RCC 7860 (cell line): ENCODE measurements around the gene PRR30.
"Not testable (repeated sequence)": the region's sequence is repeated elsewhere in the genome, so short reads cannot be mapped to it uniquely, and the experiment has no call there.

Experiments used
- DNase-seq: peaks from one replicate; pipeline ENCODE4 v3.0.0-alpha.2; 2015; ENCODE audit warnings: low spot score
- FAIRE-seq: peaks from 2 replicates; lab custom pipeline; 2012; peaks lifted over from hg19 to GRCh38; lab: Jason Lieb, UNC

The PRR30 gene

DNA sequence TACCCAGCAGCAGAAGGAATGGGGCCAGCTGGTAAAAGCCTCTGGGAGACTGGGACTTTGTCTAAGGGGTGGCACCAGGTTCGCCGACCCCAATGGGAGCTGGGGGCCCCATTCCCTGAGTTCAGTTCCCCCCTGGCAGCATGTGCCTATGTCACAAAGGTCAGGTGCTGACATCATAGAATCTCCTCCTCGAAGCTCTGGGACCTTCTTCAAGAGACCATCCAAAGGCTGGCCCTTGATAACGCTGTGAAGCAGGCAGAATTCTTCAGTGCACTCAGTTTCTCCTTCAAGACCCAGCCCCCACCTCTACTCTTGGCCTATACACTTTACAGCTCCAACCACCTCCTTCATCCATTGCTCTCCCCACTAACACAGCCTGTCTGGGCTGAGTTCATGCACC is at the start of gene PRR30:
Gene PRR30 (minus strand): TSS at position 101 of the 400 bp plus-strand sequence. CDS start 1,081 bp downstream, outside the sequence.
- DNase-seq: no peak
- FAIRE-seq: no peak

DNA sequence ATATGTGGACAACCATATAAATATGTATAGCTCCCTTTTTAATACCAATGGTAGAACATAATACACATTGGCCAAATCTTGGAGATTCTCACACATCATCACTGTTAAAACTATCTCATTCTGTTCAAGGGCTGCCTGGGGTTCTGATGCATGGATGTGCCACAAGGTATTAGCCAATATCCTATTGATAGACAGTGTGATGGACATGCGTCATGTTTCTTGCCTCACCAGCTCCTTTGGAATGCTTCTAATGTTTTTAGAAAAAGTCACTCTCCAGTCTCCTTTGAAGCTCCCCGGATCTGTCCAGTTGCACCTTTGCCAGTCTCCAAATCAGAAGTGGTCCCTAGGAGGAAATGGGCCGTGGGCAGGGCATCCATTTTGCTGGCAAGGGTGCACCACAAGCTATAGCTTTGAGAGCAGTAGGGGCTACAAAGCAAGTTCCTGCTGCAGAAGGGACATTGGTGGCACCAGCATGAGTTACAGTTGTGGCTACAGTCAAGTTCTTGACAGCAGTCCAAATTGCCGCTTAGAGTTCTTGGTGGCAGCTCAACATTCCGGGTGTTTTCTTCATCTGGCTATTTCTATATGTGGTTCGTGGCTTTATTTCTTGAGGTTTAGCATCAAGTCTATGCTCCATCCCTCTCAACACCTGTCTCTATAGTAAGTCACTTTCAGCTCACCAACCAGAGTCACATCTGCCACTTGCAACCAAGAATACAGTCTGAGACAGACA is 47.6 kb upstream of the PRR30 start:
- no peak for DNase-seq
- FAIRE-seq: no peak

DNA sequence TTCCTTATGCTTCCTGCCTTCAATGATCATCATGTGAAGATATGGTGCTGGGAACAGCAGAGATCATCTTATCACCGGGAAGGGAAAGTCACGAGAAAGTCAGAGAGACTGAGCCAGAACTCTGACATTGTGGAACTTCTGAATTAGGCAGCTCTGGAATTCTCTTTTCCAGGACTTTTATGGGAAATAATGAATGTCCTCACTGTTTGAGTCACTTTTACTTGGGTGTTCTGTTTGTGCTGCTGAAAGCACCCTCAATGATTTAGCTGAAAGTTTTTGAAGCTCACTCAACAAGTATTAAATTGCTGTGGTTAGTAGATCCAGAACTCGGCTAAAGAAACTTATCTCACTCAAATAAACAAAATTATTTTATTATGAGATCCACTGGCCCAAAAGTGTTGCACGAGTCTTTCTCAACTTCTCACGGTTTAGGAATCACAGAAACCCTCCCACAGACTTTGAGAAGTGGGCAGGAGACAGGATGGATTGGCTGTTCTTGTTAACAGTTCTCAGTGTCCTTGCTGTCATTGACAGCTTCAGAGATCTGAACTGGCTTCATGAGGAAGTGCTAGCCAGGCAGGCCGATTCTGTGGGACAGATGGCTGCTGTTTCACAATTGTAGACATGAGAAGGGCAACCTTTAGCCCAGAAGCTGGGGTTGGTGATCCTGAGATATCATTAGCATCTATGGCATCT is 46.3 kb upstream of the PRR30 start:
- FAIRE-seq (no peak), DNase-seq (no peak)

DNA sequence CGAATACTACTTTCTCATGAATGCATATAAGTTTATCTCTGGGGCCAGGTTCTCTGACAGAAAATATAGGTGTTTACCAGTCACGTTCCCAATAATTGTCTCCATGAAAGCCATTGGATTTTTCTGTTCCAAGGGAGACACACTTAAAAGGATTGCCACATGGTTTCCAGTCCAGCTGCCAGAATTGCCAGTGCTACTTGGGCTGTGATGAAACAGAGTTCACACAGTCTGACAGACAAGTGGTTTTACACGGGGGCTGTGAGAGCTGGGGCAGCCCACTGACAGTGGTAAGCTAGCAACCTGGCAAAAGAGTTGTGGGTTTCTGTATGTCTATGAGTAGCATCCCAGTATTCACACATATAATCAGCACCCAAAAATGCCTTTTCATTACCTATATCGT is 44.9 kb upstream of the PRR30 start:
- DNase-seq: no peak
- FAIRE-seq: no peak

DNA sequence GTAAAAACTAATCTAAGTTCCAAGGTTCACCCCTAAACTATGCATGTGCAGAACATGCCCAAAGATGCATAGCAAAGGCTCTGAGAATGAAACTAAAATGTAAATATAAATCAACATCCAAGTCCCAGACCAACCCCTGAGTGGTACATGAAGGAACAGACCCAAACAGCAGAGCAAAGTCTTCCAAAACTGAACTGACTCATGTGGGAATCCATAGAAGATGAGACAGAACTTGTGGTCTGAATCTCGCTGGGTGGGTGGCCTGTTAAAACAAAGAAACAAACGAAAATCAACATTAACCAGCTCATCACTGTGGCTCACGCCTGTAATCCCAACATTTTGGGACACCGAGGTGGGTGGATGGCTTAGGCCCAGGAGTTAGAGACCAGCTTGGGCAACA is 43.1 kb upstream of the PRR30 start:
- FAIRE-seq: no peak
- no peak for DNase-seq

DNA sequence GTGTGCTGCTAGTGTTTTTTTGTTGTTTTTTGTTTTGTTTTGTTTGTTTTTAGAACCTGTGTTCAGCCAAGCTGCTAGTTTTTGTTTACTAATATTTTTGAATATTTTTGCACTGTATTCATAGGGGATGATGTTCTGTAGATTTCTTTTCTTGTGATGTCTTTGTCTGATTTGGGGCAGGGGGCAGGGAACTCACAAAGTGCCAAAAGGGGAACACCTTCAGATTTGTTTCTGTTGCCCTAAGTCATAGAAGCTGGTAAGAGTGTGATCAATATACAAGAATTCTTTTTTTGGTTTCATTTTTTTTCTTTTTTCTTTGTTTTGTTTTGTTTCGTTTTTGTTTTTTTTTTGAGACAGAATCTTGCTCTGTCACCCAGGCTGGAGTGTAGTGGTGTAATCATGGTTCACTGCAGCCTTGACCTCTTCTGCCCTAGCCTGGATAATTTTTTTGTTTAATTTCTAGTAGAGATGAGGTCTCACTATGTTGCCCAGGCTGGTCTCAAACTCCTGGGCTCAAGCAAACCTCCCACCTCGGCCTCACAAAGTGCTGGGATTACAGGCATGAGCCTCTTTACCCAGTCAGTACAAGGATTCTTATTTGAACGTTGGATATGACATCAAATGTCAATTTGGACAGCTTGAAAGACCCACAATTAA is 40.3 kb upstream of the PRR30 start:
- no peak for DNase-seq
- no peak for FAIRE-seq

DNA sequence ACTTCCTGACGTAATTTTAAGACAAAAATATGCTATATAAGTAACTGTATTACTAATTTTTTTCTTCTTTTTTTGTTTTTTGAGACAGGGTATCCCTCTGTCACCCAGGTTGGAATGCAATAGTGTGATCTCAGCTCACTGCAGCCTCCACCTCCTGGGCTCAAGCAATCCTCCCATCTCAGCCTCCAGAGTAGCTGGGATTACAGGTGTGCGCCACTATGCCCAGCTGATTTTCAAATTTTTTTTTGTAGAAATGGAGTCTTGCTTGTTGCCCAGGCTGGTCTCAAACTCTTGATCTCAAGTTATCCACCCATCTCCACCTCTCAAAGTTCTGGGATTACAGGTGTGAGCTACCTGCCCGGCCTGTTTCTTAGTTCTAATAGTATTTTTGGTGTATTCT is 39.3 kb upstream of the PRR30 start:
- DNase-seq: no peak
- no peak for FAIRE-seq

DNA sequence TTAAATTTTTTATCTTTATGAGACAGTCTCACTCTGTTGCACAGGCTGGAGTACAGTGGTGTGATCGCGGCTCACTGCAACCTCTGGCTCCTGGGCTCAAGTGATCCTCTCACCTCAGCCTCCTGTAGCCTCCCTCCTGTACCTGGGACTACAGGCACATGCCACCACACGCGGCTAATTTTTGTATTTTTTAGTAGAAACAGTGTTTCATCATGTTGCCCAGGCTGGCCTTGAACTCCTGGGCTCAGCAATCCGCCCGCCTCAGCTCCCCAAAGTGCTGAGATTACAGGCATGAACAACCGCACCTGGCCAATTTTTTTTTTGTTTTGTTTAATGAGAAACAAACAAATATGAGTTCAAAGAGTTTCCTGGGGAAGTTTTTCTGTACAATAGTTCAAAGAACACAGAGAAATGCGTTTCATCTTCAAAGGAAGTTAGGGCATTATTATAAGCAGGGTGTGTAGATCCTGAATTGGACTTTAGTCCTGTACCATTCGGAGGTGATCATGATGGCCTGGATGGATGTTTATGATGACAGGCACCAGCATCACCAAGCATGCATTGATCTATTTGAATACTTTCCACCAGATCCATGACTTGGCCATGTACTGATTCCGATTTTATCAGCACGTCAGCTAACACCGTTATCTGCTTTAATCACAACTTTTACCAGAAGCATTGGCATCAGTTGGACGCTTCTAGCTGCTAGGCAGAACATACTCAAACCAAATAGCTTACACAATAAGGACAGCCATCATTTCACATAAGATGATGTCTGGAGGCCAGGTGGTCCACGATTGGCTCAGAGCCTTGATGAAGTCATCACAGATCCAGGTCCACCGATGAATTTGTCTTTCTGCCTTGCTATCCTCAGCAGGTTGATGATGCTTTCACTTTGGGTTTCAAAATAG is 38.5 kb upstream of the PRR30 start:
- FAIRE-seq: no peak
- DNase-seq: no peak

DNA sequence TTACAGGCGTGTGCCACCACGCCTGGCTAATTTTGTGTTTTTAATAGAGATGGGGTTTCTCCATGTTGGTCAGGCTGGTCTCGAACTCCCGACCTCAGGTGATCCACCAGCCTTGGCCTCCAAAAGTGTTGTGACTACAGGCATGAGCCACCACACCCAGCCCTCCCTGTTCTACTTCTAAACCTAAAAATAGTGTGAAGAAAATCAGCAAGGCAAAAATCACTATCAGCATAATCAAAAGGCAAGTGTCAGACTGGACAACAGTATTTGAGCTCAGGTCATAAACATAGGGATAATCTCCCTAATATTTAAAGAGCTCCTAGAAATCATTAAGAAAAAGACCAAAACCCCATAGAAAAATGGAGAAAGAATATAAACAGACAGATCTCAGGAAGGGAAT is 36.6 kb upstream of the PRR30 start:
- not testable (repeated sequence) for DNase-seq, FAIRE-seq

DNA sequence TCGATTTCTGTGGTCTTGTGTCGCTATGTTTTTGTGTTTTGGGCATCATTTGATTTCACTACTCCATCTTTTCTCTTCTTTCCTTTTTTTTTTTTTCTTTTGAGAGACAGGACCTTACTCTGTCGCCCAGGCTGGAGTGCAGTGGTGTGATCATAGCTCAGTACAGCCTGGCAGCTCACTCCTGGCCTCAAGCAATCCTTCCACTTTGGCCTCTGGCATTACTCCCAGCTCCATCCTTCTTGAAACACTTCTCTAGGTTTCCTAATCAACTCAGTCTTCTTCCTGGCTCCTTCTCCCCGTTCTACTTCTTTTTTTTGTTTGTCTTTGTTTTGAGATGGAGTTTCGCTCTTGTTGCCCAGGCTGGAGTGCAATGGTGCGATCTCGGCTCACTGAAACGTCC is 36.1 kb upstream of the PRR30 start:
- FAIRE-seq: no peak
- DNase-seq: no peak

DNA sequence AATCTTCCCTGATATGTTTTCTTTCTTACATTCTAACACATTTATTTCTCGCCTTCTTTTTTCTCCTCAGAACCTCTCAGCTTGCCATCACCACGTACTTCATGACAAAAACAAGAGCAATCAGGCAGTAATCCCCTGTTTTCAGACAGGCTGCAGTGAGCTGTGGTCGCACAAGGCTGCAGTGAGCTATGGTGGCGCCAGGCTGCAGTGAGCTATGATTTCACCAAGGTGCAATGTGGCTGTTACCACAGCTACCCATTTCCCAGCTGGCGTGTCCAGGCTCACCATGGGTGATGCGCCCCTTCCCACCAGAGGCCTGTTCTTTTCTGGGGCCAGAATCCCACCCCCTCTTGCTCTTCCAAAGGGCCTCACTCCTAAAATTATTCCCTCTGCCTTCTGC is 35.4 kb upstream of the PRR30 start:
- no peak for DNase-seq
- FAIRE-seq: no peak

DNA sequence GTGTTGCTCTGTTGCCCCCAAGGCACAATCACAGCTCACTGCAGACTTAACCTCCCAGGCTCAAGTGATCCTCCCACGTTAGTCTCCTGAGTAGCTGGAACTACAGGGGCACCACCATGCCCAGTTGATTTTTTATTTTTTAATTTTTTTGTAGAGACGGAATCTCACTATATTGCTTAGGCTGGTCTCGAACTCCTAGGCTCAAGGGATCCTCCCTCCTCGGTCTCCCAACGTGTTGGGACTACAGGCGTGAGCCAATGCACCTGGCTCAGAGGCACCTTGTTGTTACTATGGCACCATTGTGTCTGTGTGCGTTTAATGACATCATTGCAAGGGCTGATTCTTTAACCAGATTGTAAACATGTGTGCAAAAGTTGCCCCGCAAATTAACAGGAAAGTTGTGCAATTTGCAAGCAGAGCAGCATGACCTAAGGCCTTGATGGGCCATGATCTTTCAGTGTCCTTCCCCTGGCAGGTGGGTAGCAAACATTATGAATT is 32.2 kb upstream of the PRR30 start:
- no peak for FAIRE-seq
- no peak for DNase-seq

DNA sequence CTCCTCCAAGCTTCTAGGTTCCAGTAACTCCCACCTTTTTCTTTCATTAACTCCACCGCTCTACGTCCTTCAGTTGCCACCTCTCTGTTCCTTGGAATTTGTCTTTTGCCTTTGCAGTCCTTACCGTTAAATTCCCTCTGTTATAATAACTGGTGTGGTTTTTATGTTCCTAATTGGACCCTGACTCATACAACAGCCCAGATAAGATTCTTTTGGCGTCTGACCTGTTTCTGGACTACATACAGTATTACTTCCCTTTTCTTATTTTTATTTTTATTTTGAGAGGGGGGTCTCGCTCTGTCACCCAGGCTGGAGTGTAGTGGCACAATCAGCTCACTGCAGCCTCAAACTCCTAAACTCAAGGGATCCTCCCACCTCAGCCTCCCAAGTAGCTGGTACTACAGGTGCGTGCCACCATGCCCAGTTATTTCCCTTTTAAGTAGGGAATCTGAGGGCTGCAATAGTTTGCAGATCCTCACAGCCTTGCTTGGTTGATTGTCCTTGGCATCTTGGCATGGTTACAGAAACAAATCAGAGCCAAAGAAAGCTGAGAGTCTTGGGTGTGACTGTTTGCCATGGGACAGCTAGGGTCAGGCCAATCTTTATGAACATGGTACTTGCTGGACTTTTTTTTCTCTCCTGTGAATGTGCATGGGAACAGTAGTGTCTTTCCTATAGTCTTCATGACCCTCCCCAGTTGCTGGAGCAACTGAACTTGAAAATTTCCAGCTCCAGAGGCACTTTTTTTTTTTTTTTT is 31.5 kb upstream of the PRR30 start:
- FAIRE-seq (no peak), DNase-seq (no peak)

DNA sequence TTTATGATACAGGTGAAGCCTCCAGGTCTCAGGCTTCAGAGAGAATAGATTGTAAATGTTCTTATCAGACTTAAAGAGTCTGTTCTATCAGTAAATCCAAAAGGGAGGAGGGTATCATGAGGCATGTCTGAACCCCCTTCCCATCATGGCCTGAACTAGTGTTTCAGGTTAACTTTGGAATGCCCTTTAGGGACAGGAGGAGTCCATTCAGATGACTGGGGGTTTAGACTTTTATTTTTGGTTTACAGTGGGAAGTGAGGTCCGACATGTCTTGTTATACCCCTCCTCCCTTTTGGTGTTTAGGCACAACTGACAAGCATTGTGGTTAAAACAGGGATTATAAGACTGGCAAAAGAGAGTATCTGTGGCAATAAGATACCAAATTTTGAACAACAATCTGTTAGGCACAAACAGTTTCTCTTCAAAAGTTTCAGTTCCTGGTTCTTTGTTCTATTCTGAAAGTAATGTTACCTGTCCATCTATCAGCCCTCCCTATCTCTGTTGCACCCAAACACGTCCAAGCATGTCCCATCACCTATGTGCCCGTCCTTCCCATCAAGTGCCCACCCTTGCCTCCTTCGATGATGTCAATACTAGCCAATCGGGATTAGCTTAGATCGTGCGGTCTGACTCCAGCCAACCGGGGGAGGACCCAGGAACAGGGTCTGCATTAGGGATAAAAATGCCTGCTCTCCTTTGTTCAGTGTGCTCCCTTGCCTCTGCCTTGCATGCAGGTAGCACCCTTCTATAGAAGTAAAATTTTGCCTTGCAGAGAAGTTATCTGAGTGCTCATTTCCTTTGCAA is 26.0 kb upstream of the PRR30 start:
- DNase-seq (no peak), FAIRE-seq (no peak)

DNA sequence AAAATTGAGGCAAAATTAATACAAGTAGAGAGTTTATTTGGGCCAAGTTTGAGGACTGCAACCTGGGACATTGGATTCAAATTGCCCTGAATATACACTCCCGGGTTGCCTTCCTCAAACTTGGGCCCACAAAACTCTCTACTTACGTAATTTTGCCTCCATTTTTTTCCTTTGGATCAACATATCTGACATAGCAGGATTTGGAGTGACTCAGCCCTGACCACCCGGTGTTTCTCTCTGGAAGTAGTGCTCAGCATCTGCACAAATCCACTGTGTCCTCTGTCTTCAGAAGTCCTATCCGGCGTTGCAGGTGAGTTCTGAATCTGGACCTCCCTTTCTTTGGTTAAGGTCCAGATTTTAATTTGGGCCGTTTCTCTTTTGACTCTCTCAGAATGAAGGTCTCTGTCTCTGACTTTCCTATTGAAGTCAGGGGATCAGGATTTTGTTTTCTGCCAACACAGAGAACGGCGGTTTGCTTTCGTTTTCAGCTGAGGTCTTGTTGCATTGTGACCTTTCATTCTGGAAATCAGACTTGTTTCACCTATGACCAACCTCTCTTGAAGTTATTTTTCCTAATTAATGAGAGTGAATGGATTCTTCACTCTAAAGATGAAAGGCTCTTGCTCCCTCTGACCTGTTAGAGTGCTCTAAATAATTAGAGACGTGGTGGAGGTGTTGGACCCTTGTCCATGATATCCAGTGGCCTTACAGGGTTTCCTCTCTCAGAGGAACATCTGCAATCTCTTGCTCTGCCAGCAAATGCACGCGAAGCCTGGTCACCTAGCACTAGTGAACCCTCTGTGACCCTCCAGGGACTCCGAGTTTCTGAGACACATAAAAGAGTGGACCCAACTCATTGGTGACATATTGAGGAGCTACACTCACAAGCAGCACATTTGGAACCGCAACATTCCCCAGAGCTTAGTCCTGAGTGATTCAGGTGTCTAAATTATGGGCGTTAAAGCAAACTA is 23.2 kb upstream of the PRR30 start:
- DNase-seq (no peak), FAIRE-seq (no peak)

DNA sequence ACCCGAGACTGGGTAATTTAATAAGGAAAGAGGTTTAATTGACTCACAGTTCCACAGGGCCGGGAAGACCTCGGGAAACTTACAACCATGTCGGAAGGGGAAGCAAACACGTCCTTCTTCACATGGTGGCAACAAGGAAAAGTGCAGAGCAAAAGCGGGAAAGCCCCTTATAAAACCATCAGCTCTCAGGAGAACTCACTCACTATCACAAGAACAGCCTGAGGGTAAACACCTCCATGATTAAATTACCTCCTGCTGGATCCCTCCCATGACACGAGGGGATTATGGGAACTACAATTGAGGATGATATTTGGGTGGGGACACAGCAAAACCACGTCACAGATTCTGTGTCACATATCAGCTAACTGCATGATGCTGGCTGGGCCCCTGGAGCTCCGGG is 21.0 kb upstream of the PRR30 start:
- FAIRE-seq (no peak), DNase-seq (no peak)

DNA sequence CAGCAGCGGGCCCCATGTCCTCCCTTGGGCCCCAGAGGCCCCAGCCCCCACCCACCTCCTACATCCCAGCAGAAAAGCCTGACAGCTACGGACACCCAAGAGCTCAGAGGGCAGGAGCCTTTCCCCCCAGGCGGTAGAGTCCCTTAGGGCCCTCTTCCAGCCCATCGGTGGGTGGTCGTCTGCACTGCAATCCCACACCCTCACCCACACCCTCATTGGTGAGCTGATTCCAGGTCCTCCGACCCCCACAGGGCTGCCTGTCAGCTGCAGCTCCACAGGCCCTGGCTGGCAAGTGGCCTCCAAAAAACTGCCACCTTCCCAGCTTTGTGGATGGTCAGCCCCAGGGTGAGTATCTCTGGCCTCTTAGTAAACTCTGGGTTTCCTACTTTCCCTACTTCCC is 20.1 kb upstream of the PRR30 start:
- no peak for FAIRE-seq

DNA sequence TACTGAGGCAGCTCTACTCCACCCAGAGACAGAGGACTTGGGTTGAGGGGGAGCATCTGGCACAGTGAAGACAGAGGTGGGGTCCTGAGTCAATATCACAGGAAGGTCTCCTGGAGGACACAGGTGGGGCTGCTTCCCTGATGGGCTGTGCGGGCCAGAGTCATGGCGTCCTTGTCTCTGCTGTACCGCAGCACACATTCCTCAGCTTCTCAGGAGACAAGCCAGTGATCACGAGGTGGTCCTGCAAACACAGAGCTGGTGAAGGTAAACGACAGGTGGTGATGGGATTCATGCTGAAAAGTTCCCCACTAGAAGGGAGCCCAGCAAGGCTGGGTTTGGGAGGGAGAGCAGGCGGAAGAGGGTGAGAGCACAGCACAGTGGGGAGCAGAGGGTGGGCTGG is 19.3 kb upstream of the PRR30 start:
- DNase-seq (no peak), FAIRE-seq (no peak)

More for the DNA sequence above, 20.1 kb upstream of the PRR30 start:
- no peak for DNase-seq
